Left lung (tissue), 10 donors: ENCODE results near the gene PTTG1IP. TPM values are rescaled to one million over a fixed set of nuclear protein-coding genes. Genes with fewer than 3 reads are reported as not detected.

Experiments used
- ATAC-seq: fragments of 200-7000 bp; cut with Tn5 transposase; one replicate; pipeline ENCODE4 v1.9.1; 2020; ENCODE audit warnings: moderate library complexity
- DNase-seq, 4 donors: peaks; one replicate each; pipeline ENCODE4 v3.0.0-alpha.2; 2013 to 2020
- H3K27ac ChIP-seq, 2 donors: fragments of 200-600 bp; sonication (generic) in 1 of 2; one replicate each; pipeline versions ENCODE4 v1.5.0 to v1.8.0; 2020 to 2021
- H3K27me3 ChIP-seq, 2 donors: fragments of 200-600 bp; sonication (generic) in 1 of 2; one replicate each; pipeline versions ENCODE4 v1.5.0 to v1.8.0; 2020 to 2021
- H3K36me3 ChIP-seq, 2 donors: fragments of 200-600 bp; sonication (generic) in 1 of 2; one replicate each; pipeline versions ENCODE4 v1.5.0 to v1.8.0; 2020 to 2021
- H3K4me1 ChIP-seq, 2 donors: fragments of 200-600 bp; one replicate each; pipeline ENCODE4 v1.8.0; 2021
- H3K4me3 ChIP-seq, 2 donors: fragments of 200-600 bp; sonication (generic) in 1 of 2; one replicate each; pipeline versions ENCODE4 v1.5.0 to v1.8.0; 2020 to 2021; ENCODE audit warnings: mild to moderate bottlenecking in 1 of 2
- H3K9me3 ChIP-seq, 2 donors: fragments of 200-600 bp; sonication (generic) in 1 of 2; one replicate each; pipeline versions ENCODE4 v1.5.0 to v1.8.0; 2020 to 2021
- intact Hi-C, 2 donors: fragments of 100-400 bp; cut with DNase I; formaldehyde crosslinking; loops; one replicate each; pipeline versions ENCODE4 v1.11.2 to v1.14.2; 2022
- polyA plus RNA-seq, 6 donors: library from polyadenylated mRNA; unstranded; fragments of 120-200 nt; gene quantifications; one replicate each; pipeline ENCODE4 v1.2.1, GENCODE V29; 2013; ENCODE audit not compliant: insufficient read length in 6 of 6
- total RNA-seq, 2 donors: library from RNA; stranded (reverse); fragmentation: NEBNext Ultra II Directional; extraction: Animal tissue kit (Norgen Biotek cat#: 25700); gene quantifications; one replicate each; pipeline ENCODE4 v1.2.1, GENCODE V29; 2021
- TF ChIP-seq, protein P1 (sequence below), 2 donors: fragments of 200-600 bp; sonication (generic) in 1 of 2; IDR thresholded peaks; one replicate each; pipeline versions ENCODE4 v1.5.0 to v1.8.0; 2021; ENCODE audit warnings: antibody characterized with exemption in 2 of 2
- donor health status: DM: no; HTN: yes; CAD: no.
- donor health status: DM: no; HTN: no; CAD: no.

Gene PTTG1IP
- total and polyA plus RNA-seq, 8 donors: 195 to 263 (median 217) TPM

DNA sequence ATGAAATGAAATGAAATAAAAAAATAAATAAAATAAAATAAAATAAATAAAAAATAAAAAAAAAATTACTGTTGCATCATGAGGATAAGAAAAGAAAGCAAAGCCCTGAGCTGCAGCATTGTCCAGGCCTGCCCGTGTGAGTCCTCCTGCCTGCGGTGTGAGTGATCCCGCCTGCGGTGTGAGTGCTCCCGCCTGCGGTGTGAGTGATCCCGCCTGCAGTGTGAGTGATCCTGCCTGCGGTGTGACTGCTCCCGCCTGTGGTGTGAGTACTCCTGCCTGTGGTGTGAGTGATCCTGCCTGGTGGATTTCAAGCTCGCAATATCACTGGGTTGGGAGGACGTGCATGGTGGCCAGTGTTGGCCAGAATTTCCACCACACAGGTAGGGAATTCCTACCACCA, 22.4 kb upstream of the PTTG1IP start:
- H3K27ac ChIP-seq: no peak overlapping the region
- no peak overlapping the region for H3K4me3 ChIP-seq
- peaks cover 0 to 94% of the 10 kb centered on the region in 2 donors for H3K36me3 ChIP-seq
- H3K4me1 ChIP-seq: peaks cover 0 to 20% of the 10 kb centered on the region in 2 donors
- no peaks in the 10 kb centered on the region for H3K27me3 ChIP-seq
- TF ChIP-seq, protein P1, sequence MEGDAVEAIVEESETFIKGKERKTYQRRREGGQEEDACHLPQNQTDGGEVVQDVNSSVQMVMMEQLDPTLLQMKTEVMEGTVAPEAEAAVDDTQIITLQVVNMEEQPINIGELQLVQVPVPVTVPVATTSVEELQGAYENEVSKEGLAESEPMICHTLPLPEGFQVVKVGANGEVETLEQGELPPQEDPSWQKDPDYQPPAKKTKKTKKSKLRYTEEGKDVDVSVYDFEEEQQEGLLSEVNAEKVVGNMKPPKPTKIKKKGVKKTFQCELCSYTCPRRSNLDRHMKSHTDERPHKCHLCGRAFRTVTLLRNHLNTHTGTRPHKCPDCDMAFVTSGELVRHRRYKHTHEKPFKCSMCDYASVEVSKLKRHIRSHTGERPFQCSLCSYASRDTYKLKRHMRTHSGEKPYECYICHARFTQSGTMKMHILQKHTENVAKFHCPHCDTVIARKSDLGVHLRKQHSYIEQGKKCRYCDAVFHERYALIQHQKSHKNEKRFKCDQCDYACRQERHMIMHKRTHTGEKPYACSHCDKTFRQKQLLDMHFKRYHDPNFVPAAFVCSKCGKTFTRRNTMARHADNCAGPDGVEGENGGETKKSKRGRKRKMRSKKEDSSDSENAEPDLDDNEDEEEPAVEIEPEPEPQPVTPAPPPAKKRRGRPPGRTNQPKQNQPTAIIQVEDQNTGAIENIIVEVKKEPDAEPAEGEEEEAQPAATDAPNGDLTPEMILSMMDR (IDR thresholded peaks at IDR 0.05): no peak
- intact Hi-C loops: no loop called here
- ATAC-seq (no peak), DNase-seq (peak in 1 of 4 donors; percentile 48)
- H3K9me3 ChIP-seq: no peaks in the 10 kb centered on the region

DNA sequence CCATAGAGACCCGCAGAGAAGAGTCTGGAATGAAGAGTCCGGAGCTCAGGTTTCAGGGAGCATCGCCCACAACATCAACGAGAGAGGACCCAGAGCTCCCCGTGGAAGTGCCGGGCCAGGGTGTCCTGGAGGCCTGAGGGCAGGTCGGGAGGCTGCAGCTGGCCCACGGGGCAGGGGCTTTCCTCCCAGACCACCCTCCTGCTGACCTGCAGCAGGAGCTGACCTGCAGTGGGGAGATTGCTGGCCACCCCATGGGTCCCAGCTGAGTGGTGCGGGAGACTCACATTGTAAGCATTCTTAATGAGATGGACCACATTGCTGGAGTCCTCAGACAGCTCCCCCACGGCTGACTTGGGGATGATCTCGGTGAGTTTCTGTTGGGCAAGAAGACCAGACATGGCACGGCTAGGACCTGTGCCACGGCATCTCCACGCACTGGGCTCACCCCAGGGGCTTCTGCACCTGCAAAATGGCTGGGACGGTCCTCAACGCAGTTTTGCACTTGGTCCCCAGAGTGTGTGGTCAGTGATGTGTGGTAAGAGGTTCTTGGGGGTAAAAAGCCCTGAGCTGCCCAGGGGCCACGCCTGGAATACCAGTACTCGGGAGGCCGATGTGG, 21.3 kb upstream of the PTTG1IP start:
- no peak overlapping the region for H3K27ac ChIP-seq
- no peak for ATAC-seq
- H3K4me3 ChIP-seq: no peak overlapping the region
- intact Hi-C loops: no loop called here
- no peaks in the 10 kb centered on the region for H3K27me3 ChIP-seq
- no peaks in the 10 kb centered on the region for H3K9me3 ChIP-seq
- peaks cover 0 to 94% of the 10 kb centered on the region in 2 donors for H3K36me3 ChIP-seq
- DNase-seq: peak in 1 of 4 donors; percentile 53
- H3K4me1 ChIP-seq: peaks cover 0 to 20% of the 10 kb centered on the region in 2 donors
- TF ChIP-seq, protein P1 (IDR thresholded peaks at IDR 0.05): no peak

GRCh38 chr21:44893948-44894656, 20.6 kb upstream of the PTTG1IP start:
- Histone ChIP-seq H3K4me3 (no peak overlapping the region), H3K9me3 (no peaks in the 10 kb centered on the region), H3K36me3 (peaks cover 0 to 94% of the 10 kb centered on the region in 2 donors), H3K27ac (no peak overlapping the region), H3K4me1 (peaks cover 0 to 20% of the 10 kb centered on the region in 2 donors), H3K27me3 (no peaks in the 10 kb centered on the region)
- DNase-seq (no peak), ATAC-seq (no peak)
- intact Hi-C loops: no loop called here
- TF ChIP-seq, protein P1 (IDR thresholded peaks at IDR 0.05): no peak

GRCh38 chr21:44893278-44893556, 19.7 kb upstream of the PTTG1IP start:
- Histone ChIP-seq H3K27ac (no peak overlapping the region), H3K4me3 (no peak overlapping the region), H3K36me3 (peaks cover 0 to 94% of the 10 kb centered on the region in 2 donors), H3K27me3 (no peaks in the 10 kb centered on the region), H3K9me3 (no peaks in the 10 kb centered on the region), H3K4me1 (peaks cover 0 to 20% of the 10 kb centered on the region in 2 donors)
- DNase-seq (peak in 1 of 4 donors; percentile 53), ATAC-seq (no peak)
- TF ChIP-seq, protein P1 (IDR thresholded peaks at IDR 0.05): no peak
- intact Hi-C loops: no loop called here

DNA sequence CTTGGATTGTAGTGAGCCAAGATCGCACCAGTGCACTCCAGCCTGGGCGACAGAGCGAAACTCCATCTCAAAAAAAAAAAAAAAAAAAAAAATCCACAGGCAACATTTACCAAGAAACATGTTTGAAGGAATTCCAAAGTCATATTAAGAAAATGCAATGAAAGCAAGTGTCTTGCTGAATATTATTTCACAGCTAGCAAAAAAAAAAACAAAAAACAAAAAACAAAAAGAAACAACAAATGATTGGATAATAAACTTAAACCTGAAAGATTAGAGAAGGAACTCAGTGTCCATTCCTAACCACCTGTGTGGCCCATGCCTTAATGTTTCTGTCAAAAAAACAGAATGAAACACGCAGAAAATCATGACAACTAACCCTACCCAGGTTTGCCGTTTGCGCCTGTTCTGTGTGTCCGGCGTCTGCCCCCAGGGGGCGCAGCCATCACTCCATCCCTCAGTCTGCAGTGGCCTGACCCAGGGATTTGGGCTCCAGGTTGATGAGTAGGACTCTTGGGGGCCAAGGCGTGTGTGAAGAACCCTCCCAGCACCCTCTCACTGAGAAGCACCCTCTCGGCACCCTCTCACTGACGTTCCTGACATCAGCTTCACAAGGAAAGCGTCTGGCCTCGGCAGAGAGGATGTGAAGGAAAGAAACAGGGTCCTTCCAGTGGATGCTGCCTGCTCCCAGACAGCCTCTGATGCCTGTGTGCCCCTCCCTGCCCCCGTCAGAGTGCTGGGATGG, 19.2 kb upstream of the PTTG1IP start:
- DNase-seq (peak in 3 of 4 donors; percentile 44 to 93 (median 67)), ATAC-seq (peak; percentile 83)
- TF ChIP-seq, protein P1 (IDR thresholded peaks at IDR 0.05): peak; percentile 73 to 91
- Histone ChIP-seq H3K27me3 (no peaks in the 10 kb centered on the region), H3K9me3 (no peaks in the 10 kb centered on the region), H3K4me3 (no peak overlapping the region), H3K27ac (no peak overlapping the region), H3K36me3 (peaks cover 0 to 94% of the 10 kb centered on the region in 2 donors), H3K4me1 (peaks cover 0 to 20% of the 10 kb centered on the region in 2 donors)
- intact Hi-C loops: no loop called here
